GM12873 (cell line): Measurements from ENCODE around the gene ATP13A1.

Source experiments
- TF ChIP-seq, protein P1 (sequence below): IDR thresholded peaks from 2 replicates; pipeline ENCODE4 v1.5.1; 2012; ENCODE audit warnings: low read depth, mild to moderate bottlenecking, moderate library complexity, low read length, control low read depth; ENCODE audit not compliant: insufficient read depth; ENCODE audit errors: missing control alignments

Gene ATP13A1

DNA sequence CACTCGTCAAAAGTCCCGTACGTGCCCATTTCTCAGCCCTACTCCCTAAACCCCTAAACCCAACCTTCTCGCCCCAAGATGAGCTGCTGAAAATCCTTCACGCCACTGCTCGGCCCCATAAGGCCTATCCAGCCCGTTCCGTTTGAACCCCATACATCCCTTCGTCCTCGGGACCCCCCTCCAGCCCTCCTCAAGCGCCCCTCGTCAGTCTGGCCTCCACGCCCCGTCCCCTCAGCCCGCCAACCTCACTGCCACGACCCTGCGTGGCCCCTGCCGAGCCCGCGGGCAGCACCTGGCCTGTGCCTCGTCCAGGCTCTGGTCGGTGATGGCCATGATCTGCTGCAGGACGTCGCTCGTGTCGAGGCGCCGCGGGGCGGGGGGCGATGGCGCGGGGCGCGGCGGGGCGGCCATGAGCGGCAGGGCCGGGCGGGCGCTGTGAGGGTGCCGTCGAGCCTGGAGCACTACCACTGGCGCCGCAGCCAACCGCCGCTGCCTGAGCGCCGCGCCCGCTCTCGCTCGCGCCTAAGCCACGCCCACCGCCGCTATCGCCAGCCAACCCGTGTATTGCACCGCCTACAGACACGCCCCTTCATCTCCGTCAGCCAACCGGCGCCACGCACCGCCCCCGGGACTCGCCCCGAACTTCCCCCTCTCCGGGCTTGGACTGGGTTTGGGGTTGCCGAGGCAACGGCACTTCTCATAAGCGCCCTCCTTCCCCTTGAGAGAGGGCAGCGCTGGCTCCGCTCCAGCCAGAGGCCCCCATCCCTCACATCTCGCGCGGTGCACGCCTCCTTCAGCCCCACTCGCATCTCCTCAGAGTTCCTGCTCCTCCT, 45.0 kb downstream of the ATP13A1 start, which contains the start of gene PBX4:
Gene PBX4, minus strand, starts transcription at position 469 of the 833 bp plus-strand sequence. Its CDS starts 58 bp downstream, at position 411.
- TF ChIP-seq, protein P1, sequence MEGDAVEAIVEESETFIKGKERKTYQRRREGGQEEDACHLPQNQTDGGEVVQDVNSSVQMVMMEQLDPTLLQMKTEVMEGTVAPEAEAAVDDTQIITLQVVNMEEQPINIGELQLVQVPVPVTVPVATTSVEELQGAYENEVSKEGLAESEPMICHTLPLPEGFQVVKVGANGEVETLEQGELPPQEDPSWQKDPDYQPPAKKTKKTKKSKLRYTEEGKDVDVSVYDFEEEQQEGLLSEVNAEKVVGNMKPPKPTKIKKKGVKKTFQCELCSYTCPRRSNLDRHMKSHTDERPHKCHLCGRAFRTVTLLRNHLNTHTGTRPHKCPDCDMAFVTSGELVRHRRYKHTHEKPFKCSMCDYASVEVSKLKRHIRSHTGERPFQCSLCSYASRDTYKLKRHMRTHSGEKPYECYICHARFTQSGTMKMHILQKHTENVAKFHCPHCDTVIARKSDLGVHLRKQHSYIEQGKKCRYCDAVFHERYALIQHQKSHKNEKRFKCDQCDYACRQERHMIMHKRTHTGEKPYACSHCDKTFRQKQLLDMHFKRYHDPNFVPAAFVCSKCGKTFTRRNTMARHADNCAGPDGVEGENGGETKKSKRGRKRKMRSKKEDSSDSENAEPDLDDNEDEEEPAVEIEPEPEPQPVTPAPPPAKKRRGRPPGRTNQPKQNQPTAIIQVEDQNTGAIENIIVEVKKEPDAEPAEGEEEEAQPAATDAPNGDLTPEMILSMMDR = no peak

- TF ChIP-seq, protein P1 = no peak
Measured at GRCh38 chr19:19615086-19615485, 48.4 kb downstream of the ATP13A1 start.

GRCh38 chr19:19613506-19613905, 50.0 kb downstream of the ATP13A1 start:
- TF ChIP-seq, protein P1 = no peak

DNA sequence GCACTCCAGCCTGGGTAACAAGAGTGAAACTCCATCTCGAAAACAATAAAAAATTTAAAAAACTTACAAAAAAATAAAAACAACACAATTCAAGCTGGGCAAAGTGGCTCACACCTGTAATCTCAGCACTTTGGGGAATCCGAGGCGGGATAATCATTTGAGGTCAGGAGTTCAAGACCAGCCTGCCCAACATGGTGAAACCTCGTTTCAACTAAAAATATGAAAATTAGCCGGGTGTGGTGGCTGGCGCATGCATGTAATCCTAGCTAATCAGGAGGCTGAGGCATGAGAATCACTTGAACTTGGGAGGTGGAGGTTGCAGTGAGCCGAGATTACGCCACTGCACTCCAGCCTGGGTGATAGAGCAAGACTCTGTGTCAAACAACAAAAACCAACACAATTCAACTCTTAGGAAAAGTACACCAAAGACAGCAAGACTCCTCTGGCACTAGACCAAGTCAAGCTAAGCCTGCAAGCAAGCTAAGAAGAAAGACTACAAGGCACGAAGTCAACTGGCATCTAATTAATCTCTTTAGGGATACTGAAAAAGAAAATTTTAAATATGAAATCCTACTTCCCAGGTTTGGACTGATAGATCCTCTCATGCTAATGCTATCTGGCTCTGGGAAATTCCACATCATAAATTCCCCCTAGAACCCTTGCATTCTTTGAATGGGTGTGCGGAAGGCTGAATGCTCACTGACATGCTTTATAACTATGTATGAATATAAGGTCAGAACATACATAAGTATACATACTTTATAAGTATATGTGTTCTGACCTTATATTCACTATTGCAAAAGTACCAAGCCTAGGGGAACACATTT, 52.9 kb downstream of the ATP13A1 start:
- TF ChIP-seq, protein P1 = no peak

- TF ChIP-seq, protein P1 = no peak
Measured at GRCh38 chr19:19606021-19606420, 57.5 kb downstream of the ATP13A1 start.

DNA sequence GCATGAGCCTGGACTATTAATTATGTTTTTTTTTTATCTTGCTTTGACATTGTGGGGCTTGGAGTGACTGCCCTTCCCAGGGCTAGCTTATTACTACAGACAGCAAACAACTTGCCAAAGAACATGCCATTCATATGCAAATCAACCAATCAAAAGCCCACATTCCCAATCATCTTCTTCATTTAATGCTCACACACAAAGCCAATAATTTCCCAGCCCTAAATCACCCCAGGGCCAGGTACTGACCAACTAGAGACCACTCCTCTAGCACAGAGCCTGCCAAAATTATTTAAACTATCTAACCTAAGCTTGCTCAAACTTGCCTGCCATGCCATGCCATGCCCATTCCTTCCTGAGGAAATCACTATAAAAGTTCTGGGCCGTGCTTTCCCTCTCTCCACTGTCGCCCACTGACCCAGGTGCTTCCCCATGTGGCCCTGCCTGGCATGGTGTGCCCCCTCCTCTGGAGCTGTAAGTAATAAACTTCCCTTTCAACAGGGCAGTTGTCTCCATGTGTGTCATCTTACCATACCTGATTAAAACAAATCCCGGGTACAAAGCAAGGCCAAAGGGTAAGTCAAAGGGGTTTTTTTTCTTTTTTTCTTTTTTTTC, 60.7 kb downstream of the ATP13A1 start:
- TF ChIP-seq, protein P1 = no peak
